ENCODE measurements around the gene EPS15.
"Not testable (repeated sequence)": the region's sequence is repeated elsewhere in the genome, so short reads cannot be mapped to it uniquely, and the experiment has no call there.

GRCh38 chr1:51325011-51325385, 194.1 kb downstream of the EPS15 start:
- TF ChIP-seq, protein P1, sequence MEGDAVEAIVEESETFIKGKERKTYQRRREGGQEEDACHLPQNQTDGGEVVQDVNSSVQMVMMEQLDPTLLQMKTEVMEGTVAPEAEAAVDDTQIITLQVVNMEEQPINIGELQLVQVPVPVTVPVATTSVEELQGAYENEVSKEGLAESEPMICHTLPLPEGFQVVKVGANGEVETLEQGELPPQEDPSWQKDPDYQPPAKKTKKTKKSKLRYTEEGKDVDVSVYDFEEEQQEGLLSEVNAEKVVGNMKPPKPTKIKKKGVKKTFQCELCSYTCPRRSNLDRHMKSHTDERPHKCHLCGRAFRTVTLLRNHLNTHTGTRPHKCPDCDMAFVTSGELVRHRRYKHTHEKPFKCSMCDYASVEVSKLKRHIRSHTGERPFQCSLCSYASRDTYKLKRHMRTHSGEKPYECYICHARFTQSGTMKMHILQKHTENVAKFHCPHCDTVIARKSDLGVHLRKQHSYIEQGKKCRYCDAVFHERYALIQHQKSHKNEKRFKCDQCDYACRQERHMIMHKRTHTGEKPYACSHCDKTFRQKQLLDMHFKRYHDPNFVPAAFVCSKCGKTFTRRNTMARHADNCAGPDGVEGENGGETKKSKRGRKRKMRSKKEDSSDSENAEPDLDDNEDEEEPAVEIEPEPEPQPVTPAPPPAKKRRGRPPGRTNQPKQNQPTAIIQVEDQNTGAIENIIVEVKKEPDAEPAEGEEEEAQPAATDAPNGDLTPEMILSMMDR (conservative IDR thresholded peaks at IDR 0.05; ENCODE audit: low read depth in 2 of 2), result not testable (repeated sequence)
- not testable (repeated sequence) for TF ChIP-seq EZH2 (IDR thresholded peaks at IDR 0.05; ENCODE audit: low read depth, unreplicated experiment); EZH2phosphoT487 (IDR thresholded peaks at IDR 0.05; ENCODE audit: unreplicated experiment); REST (IDR thresholded peaks at IDR 0.05; ENCODE audit: unreplicated experiment); POLR2AphosphoS5 (IDR thresholded peaks at IDR 0.05; ENCODE audit: low read depth); CREB1 (CRISPR knock-in tag; IDR thresholded peaks at IDR 0.05; ENCODE audit: low read depth); NANOG (IDR thresholded peaks at IDR 0.05; ENCODE audit: borderline replicate concordance); JUNB (IDR thresholded peaks at IDR 0.05; ENCODE audit: unreplicated experiment); STAT1 (IDR thresholded peaks at IDR 0.05; ENCODE audit: unreplicated experiment); ZNF331 (CRISPR knock-in tag; IDR thresholded peaks at IDR 0.05; ENCODE audit: low read depth); ZNF114 (CRISPR knock-in tag; IDR thresholded peaks at IDR 0.05)
- TF ChIP-seq, protein P2, sequence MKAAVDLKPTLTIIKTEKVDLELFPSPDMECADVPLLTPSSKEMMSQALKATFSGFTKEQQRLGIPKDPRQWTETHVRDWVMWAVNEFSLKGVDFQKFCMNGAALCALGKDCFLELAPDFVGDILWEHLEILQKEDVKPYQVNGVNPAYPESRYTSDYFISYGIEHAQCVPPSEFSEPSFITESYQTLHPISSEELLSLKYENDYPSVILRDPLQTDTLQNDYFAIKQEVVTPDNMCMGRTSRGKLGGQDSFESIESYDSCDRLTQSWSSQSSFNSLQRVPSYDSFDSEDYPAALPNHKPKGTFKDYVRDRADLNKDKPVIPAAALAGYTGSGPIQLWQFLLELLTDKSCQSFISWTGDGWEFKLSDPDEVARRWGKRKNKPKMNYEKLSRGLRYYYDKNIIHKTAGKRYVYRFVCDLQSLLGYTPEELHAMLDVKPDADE (IDR thresholded peaks at IDR 0.05), result not testable (repeated sequence)
